Hematopoietic multipotent progenitor cell (in vitro differentiated cells): ENCODE measurements around the gene INTS11. TPM values are rescaled to one million over a fixed set of nuclear protein-coding genes. Genes with fewer than 3 reads are reported as not detected.
A peak's percentile ranks its signal among the peaks of the same experiment; 100 is the strongest.

Source experiments
- DNase-seq, 3 donors: peaks; one replicate each; pipeline ENCODE4 v3.0.0-alpha.2; 2011 to 2015; ENCODE audit warnings: low read depth in 2 of 3, low spot score in 2 of 3
- total RNA-seq: library from RNA; depleted of rRNA; stranded (reverse); fragments of >200 nt; gene quantifications from one replicate; pipeline ENCODE4 v1.2.3, GENCODE V29; 2012

INTS11 gene
- total RNA-seq, 1 donor, result 150 TPM

DNA sequence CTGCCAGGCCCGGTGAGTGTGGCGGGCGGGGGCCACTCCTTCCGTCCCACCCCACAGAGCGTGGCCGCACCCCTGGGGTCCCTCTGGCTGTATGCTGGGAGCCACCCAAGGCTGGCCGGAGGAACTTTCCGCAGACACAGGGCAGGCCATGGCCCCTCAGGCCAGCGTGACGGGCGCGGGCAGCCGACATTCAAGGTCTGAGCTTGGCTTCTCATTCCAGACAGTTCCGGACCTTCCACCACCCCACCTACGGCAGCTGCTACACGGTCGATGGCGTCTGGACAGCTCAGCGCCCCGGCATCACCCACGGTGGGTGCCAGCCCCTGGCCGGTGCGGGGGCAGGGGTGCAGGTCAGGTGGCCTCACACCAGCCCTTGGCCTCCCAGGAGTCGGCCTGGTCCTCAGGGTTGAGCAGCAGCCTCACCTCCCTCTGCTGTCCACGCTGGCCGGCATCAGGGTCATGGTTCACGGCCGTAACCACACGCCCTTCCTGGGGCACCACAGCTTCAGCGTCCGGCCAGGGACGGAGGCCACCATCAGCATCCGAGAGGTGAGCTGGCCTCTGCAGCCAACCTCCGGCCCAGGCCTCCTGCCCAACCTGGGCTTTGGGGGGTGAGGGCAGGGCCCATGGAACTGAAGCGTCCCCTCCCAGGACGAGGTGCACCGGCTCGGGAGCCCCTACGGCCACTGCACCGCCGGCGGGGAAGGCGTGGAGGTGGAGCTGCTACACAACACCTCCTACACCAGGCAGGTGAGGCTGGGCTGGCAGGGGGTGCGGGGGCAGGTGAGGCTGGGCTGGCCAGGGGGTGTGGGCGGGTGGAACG, 37.0 kb downstream of the INTS11 start:
- no peak for DNase-seq

DNA sequence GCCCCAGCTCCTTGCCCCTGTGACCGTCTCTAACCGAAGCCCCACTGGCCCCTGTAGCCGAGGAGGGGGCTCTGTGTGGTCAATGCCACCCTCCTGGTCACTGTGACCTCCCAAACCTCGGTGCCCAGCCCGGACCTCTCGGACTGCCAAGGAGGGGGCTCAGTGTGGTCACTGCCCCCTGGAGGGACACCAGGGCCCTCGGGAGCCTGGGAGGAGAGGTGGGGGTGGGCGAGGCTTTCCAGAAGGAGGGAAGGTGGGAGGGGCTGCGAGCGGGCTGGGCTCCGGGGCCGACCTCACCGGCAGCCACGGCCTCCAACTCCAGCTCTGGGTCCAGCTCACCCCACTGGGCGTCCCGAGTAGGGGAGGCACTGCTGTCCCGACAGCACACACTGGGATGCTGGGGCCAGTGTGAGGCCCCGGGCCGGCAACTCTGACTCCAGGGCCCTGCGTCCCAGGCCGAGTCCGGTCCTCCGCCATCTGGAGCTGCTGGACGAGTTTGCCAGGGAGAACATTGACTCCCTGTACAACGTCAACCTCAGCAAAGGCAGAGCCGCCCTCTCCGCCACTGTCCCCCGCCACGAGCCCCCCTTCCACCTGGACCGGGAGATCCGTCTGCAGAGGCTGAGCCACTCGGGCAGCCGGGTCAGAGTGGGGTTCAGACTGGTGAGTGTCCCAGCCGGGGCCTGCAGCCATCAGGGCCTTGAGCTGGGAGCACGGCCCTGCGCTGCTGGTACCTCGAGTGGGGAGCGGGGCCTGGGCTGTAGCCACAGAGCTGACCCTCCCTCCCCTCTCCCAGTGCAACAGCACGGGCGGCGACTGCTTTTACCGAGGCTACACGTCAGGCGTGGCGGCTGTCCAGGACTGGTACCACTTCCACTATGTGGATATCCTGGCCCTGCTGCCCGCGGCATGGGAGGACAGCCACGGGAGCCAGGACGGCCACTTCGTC, 37.9 kb downstream of the INTS11 start:
- DNase-seq, result no peak

DNA sequence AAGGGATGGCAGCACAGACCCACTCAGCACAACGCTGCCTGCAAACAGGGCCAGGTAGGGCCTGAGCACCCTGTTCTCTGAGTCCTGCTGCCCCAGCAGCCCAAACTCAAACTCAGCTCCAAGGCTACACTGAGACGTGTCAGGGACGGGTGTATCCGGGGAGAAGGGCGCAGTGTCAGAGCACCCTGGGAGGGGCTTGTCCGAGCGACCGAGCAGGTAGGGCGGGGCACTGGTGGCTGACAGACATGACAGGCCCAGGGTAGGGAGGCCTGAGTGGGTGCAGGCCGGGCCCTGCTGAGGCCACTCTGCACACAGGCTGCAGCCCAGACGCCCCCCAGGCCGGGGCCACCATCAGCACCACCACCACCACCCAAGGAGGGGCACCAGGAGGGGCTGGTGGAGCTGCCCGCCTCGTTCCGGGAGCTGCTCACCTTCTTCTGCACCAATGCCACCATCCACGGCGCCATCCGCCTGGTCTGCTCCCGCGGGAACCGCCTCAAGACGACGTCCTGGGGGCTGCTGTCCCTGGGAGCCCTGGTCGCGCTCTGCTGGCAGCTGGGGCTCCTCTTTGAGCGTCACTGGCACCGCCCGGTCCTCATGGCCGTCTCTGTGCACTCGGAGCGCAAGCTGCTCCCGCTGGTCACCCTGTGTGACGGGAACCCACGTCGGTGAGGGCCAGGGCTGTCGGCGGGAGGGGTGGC, 38.7 kb downstream of the INTS11 start:
- no peak for DNase-seq

DNA sequence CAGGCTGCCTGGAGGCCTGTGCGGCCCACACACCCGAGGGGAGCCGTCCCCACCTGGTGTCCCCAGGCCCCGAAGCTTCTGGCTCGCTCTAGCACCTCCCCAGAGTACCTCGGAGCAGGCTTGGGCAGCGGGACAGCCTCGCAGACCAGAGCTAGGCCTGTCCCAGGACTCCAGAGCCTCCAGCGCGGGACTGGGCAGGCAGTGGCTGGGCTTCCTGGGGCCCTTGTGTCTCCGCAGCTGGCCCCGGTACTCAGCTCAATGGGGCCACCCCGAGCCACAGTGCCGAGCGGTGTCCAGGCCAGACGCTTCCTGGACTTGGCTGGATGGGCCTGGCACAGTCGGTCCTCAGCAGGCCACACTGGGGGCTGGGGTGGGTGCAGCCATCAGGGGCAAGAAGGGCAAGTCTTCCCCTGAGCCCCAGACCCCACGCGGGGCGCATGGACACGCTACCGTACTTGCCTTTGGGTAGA, 39.3 kb downstream of the INTS11 start:
- no peak for DNase-seq

DNA sequence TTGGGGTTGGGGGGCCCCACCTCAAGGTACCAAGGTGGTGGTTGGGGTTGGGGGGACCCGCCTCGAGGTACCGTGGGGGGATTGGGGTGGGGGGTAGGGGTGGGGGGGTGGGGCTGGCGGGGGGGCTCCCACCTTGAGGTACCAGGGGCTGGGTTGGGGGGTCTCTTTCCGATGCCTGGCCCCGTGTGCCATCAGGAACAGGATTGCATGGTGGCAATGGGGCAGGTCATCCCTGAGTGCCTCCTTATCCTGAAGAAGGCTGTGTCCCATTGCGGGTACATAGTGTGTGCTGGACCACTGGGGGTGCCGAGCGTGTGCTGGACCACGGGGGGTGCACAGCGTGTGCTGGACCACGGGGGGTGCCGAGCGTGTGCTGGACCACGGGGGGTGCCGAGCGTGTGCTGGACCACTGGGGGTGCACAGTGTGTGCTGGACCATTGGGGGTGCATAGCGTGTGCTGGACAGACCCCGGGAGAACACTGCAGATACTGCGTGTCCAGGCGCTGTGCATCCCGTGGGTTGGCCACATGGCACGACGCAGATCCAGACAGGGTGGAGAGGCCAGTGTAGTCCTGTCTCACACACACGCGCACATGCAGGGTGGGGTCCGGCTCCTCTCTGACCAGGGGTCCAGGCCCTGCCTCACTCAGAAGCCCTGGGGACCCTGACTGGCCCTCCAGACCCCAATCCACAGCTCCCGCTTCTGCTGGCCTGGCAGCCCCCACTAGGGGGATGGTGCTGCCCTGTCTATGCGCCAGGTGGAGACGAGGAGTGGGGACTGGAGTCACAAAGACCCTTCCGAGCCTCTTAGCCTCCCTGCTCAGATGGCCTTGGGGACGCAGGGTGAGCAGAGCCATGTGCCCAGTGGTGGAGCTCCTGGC, 40.0 kb downstream of the INTS11 start:
- no peak for DNase-seq

DNA sequence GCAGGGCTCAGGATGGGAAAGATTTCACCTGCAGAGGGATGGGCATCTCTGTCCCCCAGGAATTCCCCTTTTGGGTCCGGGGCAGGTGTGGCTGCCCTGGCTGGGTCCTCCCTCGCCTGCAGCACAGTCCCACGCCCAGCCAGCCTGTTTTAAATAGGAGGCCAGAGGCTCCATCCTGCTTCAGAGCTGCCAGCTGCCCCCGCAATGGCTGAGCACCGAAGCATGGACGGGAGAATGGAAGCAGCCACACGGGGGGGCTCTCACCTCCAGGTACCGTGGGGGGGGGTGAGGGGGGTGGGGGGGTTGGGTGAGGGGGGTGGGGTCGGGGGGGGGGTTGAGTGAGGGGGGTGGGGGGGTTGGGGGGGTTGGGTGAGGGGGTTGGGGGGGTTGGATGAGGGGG, 40.6 kb downstream of the INTS11 start:
- DNase-seq, result peak in 1 of 3 donors; percentile 22

DNA sequence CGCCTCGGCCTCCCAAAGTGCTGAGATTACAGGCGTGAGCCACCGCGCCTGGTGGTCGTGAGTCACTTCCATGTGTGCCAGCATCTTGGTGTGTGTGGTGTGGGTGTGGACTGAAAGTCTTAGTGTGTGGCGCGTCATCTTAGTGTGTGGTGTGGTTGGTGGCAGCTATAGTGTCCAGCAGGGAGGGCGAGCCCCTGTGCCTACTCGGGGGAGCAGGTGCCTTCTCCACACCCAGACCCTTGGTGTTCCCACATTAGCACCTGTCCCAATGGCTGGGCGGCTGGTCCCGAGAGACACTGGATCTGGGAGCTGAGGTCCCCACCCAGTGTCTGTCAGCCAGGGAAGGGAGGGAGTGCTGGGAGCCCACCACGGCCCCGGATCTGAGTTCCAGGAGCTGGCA, 41.5 kb downstream of the INTS11 start:
- DNase-seq, result no peak

DNA sequence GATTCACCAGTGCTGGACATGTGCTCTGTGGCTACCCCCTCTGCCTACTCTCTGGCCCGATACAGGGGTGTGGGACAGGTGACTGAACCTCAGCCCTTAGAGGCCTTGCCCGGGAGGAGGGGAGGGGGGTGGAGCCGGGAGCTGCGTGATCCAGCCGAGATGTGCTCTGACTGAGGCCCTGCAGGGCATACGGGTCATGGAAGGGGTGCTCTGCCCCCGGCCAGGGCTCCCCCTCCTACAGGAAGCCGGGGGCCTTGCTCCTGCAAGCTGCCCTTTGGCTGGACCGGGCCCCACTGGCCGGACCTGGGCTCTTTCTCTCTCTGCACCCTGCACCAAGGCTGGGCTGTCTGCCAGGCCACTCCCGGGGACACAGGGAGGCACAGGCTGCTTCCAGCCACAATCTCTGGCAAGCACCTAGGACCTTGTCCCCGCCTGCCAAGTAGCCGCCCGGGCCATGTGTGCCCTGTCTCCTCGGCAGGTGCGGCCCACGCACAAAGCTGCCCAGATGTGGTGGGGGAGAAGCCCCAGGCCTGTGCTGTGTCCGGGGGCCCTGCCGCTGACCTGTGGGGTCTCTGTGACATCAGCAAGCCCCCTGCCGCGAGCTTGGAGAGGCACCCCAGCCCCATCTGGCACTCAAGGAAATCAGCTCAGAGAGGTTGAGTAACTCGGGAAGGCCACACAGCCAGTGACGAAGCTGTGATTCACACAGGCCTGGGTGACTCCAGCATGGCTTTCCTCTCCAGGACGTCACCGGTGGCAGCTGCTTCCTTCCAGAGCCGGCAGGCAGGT, 42.7 kb downstream of the INTS11 start:
- DNase-seq, result no peak

DNA sequence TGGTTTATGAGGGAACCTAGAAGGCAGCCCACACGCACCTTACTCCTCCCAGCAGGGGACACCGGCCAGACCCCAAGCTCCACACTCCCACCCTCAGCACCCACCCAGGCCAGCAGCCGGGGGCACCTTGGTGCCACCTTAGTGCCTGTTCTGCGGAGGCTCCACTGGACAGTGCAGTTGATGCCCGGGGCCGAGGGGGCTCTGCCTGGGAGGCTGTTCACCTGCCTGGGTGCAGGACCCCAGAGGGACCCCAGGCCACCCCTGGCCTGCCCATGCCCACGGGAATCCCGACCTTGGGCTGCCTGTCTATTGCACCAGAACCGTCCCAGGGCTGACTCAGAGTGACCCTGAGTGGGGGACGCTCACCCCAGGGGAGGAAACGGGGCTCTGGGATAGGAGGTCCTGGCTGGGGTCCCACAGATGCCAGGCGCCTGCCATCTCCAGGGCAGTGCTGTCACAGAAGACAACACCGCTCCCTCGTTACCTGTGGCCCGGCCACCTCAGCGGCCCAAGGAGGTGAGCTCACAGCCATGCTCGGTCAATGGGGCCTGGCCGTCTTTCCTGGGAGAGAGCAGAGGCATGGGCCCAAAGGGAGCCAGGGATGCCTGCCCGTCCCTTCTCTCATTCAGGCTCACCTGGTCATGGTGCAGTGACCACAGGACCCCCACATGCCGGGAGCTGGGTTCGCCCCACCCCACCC, 43.5 kb downstream of the INTS11 start:
- DNase-seq, result no peak

DNA sequence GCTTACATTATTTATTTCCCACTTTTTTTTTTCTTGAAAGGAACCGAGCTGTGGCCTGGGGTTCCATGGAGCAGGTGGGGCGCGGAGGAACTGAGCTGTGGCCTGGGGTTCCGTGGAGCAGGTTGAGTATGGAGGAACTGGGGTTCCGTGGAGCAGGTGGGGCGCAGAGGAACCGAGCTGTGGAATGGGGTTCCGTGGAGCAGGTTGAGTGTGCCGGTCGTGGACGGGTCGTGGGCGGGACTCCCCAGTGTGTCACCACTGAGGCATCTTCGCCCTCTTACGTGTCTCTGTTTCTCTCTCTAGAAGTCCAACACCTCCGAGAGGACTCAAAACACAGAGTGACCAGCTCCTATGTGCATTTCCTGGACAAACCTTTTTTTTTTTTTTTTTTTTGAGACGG, 45.4 kb downstream of the INTS11 start:
- DNase-seq, result no peak

DNA sequence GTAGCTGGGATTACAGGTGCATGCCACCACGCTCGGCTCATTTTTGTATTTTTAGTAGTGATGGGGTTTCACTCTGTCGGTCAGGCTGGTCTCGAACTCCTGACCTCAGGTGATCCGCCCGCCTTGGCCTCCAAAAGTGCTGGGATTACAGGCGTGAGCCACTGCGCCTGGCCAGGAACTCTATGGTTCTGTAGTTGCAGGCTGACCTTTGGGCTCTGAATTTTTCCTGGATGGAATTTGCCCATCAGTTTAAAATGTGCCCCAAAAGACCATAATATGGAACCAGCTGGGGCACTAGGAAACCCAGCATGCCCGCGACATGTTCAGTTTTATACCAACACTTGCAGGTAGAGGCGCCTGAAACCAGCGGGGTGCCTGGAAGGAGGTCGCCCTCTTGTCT, 45.8 kb downstream of the INTS11 start:
- DNase-seq, result no peak

DNA sequence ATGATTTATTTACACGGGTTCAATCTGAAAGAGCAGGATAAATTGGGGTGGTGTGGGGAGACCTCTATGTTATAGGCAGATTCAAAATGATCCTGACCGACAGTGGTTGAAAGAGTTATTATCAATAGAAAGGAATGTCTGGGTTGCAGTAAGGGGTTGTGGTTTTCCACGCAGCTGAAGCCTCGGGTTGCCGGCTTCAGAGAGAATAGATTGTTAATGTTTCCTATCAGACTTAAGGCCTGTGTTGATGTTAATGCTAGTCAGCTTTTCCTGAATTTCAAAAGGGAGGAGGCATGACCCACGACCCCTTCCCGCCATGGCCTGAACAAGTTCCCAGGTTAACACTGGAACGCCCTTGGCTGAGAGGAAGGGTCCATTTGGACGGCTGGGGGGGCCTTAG, 48.6 kb downstream of the INTS11 start:
- no peak for DNase-seq

DNA sequence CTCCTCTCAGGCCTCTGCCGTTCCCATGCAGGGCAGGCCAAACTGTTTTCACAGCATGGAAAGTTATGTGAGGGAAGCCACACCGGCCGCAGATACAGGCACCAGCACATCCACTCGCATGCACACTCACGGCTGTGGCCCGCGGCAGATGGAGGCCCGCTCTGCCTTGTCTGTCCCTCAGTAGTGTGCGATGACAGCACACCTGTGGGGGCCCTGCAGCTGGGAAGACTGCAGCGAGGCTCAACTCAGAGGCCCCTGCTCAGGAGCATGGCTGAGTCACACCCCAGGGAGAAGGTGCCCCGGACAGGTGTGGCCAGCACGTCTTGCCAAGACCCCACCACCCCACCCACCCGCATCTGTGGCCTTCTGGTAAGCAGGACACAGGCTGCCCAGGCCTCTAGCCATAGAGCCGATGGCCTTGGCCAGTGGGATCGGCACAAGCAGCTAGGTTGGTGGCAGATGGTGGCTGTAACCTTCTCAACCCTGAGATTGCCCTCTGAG, 49.5 kb downstream of the INTS11 start:
- no peak for DNase-seq

DNA sequence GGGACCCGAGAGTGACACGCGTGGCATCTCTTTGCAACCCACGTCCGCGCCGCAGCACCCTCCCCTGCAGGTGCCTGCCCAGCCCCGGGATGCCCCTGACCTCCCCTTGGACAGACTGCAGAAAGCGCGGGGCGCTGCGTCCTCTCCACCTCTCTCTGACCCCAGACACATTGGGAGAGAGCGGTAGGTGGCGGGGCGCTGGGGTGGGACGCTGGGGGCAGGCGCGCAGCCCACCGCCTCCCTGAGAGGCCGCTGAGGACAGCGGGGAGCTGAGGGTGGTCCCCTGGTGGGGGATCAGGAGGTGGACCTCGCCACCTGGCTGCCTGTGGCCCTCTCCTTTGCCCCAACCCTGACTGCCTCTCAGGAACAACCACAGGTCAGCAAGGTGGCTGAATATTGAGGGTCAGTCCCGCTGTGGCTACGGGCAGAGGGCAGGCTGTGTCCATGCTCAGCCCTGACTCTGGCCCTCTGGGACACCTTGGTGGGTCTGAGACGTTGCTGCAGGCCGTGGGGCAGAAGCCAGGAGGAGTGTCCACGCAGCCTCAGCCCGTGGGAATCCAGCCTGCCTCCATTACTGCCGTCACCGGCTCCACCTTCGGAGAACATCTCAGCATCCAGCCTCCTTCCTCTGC, 50.0 kb downstream of the INTS11 start:
- DNase-seq, result no peak

DNA sequence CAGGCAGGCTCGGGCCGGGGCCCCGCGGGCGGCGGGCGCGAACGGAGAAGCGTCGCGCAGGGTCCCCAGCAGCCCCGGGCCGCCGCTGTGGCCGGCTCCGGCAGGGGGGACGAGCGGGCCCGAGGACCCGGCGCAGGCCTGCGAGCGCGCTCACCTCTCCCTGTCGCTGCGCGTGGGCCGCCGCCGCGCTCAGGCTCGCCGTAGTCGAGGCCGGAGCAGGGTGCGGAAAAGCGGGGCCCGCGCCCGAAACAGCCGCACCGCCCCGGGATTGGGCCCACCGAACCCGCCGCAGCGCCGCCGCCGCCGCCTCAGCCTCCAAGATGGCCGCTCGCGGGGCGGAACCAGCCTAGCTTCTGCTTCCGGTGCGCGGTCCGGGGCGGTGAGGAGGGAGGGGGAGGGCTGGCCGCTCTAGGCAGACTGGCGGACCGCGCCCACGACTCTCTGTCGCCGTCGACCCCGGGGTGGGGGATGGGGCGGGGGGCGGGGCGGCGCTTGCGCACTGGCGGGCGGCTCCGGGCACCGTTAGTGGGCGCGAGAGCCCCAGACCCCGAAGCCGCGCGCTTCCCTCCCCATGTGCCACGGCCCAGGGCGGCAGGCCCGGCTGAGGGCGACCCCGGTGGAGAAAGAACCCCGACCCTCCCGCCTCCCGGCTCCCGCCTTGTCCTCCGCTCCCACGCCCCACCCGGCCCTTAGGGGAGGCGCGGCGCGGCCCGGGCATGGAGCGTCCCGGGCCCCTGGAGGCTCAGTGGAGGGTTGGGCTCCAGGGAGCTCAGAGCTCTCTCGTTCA, 50.8 kb downstream of the INTS11 start, which contains the start of gene UBE2J2:
Gene UBE2J2 (minus strand): TSS at position 343 of the 787 bp plus-strand sequence. CDS start 5,862 bp downstream, outside the sequence.
- DNase-seq, result peak; percentile 76 to 92 (median 91)

DNA sequence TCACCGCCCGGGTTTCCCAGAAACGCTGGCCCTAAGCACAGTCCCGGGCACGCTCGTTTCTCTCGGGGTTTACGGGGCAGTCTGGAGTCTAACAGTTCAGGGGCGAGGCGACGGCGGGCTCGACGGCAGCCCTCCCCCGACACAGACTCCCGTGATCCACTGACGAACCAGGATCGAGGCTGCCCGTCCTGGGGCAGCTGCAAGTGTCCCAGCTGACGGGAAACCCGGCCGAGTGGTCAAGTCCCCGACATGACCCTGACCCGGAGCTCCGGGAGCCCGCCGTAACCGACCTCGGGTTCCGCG, 51.3 kb downstream of the INTS11 start:
- DNase-seq, result no peak
